NCI-H345 treated with DMSO at 0.1 percent for 48 hours (cell line): ENCODE measurements around the gene GLS2.
"Not testable (repeated sequence)": the region's sequence is repeated elsewhere in the genome, so short reads cannot be mapped to it uniquely, and the experiment has no call there.

Experiments
- DNase-seq: peaks from one replicate; lab custom pipeline; 2025; ENCODE audit not compliant: unreplicated experiment; lab: John Stamatoyannopoulos, UW

GLS2 gene

GRCh38 chr12:56493409-56494105 is 5.6 kb upstream of the GLS2 start:
- not testable (repeated sequence) for DNase-seq

DNA sequence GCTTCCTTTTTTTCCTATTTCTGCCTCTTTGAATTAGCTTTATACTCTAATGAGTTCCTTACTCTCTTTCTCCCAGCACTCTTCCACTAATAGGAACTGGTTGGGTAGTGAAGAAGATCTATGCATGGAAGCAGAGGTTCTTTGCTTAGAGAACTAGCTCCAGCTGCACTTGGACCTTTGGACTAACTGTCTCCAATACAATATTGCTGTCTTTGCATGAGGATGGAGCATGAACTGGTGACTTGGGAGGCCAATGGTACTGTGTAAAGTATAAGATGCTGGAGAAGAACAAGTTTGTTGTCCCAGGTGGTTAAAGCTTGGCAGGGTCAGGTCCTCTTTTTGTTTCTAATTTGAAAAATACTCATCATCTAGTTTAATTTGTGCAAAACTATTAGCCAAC is 2.4 kb upstream of the GLS2 start:
- DNase-seq = no peak

- DNase-seq = peak; percentile 41
Observed at GRCh38 chr12:56487448-56488040, 417 bp downstream of the GLS2 start.

DNA sequence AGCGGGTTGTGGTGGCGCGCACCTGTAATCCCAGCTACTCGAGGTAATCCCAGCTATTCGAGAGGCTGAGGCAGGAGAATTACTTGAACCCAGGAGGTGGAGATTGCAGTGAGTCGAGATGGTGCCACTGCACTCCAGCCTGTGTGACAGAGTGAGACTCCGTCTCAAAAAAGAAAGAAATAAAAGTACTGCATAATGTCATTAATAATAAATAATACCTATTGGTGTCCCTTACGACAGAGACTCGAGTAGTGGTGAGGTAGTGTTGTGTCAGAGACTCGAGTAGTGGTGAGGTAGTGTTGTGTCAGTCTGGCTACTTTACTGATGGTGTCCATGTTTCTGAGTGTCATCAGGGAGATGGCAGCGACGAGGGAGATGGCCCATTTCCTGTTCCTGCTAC is 1.3 kb downstream of the GLS2 start:
- no peak for DNase-seq

GRCh38 chr12:56484566-56484965 is 3.4 kb downstream of the GLS2 start:
- no peak for DNase-seq

DNA sequence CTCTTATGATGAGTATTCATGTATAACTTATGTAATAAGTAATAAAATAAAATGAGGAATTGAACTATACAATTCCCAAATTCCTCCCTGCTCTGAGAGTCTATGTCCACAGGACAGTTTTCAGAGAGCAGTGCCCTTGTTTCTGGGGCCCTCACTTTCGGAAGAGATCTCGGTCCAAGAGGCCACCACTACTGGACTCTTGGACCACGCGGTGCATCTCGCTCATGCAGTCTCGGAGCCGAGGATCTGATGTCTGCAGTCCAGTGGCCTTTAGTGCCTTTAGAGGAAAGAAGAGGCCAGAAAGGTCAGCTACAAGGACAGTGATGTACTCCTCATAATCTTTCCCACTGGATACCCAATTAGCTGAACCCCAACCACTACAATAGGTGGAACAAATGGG is 8.3 kb downstream of the GLS2 start:
- DNase-seq = no peak

DNA sequence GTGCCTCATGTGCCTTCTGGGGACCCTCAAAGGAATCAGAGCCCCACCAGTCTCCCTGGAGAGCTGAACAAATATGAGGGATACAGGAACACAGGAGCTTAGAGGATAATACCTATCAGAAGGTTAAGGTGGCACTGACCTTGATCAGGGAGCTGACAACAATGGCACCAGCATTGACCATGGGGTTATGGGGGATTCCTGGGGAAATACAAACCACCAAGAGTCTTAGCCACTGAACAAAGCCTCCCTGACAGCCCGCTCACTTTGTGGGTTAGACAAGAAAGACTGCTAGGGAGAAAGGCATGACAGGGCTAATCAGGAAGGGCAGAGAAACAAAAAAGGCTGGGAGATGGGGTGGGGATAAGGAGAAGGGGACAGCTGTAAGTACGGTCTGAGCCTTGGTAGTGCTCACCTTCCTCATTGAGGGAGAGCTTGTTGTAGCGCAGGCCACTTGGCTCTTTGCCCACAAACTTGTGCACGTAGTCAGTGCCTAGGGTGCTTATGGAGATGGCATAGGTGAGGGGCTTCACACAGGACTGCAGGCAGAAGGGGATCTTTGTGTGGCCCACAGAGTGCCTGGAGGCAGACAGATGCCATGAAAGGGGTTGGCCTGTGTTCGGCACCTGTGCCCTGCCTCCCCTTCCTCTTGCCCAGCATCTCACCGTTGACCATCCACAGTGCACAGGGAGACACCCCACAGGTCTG is 10.3 kb downstream of the GLS2 start:
- no peak for DNase-seq

DNA sequence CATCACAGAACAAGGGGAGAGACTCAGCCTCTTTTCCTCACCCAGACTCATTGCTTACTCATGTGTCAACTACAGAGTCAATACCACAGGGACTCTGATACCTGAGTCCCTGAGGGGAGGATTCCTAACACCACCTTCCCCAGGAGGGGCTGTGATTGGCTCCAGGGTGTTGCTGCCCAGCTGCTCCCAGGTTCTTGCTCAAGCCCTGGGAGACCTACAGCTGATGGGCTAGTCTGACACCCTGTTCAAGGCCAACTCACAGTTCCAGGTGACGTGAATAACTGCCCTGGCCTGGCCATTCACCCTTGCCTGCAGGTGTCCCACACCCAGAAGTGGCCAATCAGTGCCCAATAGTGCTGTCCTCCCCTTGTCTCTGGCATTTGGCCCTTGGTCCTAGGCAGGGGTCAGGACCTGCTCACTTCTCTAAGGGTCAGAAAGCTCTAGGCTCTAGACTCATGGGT is 11.0 kb downstream of the GLS2 start:
- no peak for DNase-seq

DNA sequence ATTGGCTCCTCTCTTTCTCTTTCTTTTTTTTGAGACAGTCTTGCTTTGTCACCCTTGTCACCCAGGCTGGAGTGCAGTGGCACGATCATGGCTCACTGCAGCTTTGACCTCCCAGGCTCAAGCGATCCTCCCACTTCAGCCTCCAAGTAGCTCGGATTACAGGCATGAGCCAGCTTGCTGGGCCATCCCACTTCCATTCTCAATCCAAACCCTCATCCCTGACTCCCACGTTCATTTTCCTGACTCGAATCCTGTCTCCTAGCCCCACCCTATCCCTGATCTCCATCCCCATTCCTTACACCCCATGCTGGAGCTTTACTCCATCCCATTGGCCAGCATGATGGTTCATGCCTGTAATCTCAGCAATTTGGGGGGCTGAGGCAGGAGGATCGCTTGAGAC is 11.8 kb downstream of the GLS2 start:
- no peak for DNase-seq

GRCh38 chr12:56474389-56474788 is 13.6 kb downstream of the GLS2 start:
- DNase-seq = no peak

DNA sequence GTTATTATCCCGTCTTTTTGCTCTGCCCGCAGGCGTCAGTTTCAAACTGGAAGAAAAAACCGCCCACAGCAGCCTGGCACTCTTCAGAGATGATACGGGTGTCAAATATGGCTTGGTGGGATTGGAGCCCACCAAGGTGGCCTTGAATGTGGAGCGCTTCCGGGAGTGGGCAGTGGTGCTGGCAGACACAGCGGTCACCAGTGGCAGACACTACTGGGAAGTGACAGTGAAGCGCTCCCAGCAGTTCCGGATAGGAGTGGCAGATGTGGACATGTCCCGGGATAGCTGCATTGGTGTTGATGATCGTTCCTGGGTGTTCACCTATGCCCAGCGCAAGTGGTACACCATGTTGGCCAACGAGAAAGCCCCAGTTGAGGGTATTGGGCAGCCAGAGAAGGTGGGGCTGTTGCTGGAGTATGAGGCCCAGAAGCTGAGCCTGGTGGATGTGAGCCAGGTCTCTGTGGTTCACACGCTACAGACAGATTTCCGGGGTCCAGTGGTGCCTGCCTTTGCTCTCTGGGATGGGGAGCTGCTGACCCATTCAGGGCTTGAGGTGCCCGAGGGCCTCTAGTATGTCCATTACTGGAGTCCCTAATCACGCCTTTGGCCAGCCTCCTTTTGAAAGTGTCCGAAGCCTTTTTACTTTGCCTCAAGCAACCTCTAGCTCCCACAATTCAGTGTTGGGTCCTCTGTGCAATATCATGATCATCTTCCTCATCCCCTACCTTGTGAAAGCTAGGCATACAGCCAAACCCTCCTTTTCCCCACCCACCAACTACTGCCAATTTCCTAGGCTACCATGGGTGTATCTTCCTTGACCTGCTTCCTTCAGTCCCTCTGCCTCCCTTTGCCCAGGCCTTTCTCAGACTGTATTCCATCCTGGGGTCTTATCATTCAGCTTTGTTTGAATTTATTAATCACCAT is 18.7 kb downstream of the GLS2 start:
- DNase-seq = no peak

GRCh38 chr12:56468216-56469006 is 19.6 kb downstream of the GLS2 start, which contains the start of gene SPRYD4:
Gene SPRYD4 (plus strand): TSS chr12:56468578. CDS start chr12:56468592, 14 bp downstream.
- DNase-seq = peak; percentile 74

GRCh38 chr12:56462565-56462964 is 25.4 kb downstream of the GLS2 start:
- no peak for DNase-seq

DNA sequence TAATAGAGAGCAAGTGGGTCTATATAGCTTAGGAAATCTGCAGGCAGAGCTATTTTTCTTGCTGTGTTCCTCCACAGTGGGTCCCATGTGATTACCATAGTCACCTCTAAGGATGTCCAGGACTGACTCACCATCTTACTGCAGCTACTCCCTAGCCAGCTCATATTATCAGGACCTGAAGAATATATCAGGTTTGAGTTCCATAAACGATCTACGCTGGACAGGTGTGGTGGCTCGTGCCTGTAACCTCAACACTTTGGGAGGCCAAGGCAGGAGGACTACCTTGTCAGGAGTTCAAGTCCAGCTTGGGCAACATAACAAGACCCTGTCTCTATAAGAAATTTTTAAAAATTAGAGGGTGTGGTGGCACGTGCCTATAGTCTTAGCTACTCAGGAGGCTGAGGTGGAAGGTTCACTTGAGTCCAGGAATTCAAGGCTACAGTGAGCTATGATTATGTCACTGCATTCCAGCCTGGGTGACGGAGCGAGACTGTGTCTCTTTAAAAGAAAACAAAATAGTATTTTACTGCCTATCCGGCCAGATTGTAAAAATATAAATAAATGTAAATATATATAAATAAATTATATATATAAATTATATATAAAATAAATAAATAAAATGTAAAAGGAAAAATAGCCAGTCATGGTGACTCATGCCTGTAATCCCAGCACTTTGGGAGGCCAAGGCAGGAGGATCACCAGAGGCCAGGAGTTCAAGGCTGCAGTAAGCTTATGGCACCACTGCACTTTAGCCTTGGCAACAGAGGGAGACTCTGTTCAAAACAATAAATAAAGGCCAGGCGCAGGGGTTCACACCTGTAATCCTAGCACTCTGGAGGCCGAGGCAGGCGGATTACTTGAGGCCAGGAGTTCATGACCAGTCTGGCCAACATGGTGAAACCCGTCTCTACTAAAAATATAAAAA is 26.5 kb downstream of the GLS2 start:
- DNase-seq = no peak

DNA sequence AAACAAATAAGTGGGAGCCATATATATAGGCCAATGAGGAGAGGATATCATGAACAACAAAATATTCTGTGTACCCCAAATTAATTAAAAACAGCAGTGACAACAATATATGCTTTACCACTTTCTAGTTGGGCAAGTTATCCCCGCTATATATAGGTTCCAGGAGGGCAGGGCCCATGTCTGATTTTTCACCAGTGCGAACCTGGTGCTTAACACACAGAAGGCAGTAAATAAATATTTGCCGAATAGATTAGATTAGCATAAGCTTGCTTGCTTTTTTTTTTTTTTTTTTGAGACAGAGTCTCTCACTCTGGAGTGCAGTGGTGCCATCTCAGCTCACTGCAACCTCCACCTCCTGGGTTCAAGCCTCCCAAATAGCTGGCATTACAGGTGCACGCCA is 30.1 kb downstream of the GLS2 start:
- no peak for DNase-seq

DNA sequence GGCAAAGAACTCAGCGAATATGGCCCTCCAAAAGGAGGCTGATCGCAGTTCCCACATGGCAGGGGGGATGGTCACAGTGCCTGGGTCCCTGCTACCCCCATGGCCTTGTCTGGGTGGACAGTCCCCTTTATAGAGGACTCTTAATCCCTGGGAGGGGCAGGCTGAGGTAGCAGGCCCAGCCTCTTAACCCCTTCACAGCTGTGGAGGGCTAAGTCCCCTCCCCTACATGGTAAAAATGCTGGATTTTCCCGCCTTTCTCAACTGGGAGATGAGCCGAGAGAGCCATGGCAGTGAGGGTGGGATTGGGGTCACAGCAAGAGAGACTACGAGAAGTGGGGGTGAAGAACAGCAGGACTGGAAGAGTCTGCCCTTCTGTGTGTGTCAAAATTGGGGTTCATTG is 33.4 kb downstream of the GLS2 start, which contains the start of gene MIP:
Gene MIP, minus strand, starts transcription at position 101 of the 400 bp plus-strand sequence. Its CDS starts 44 bp downstream, at position 57.
- no peak for DNase-seq

GRCh38 chr12:56451147-56451546 is 36.8 kb downstream of the GLS2 start:
- no peak for DNase-seq

DNA sequence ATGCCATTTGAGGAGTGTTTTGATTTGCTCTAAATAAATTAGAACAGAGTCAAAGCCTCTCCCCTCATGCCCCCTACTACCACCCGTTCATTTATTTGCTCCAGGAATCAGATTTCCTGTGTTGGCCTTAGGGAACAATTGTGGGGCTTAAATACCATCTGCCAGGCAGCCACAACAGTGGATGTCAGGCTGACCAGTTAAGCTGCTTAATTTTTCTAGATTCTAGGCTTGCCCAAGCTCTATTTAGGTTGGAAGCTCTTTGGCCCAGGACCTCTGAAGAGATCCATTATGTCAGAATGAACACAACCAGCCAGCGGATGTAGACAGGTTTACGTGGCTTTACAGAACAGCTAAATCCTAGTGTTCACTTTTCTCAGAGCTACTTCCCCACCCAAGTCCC is 37.7 kb downstream of the GLS2 start:
- no peak for DNase-seq

DNA sequence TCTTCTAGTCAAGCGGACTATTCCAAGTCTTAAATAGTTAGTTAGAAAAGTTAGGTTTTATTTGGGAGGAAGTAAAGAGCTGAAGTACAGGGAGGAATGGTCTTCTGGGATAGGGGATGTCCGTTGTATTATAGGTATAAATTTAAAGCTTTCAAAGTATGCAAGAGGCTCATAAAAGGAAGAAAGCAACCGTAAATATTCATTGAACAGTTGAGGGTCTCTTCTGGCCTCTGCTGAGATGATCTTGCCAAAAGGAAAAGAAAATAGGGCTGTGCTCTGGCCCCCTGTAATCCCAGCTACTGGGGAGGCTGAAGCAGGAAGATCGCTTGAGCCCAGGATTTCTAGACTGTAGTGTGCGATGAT is 38.4 kb downstream of the GLS2 start:
- DNase-seq = no peak
